ENCODE results near the gene BOC.

GRCh38 chr3:113166719-113167492 is 44.5 kb upstream of the BOC start:
- TF ChIP-seq CTCF (IDR thresholded peaks at IDR 0.05; ENCODE audit: low read depth, low read length, poor library complexity, severe bottlenecking) (no peak), EZH2phosphoT487 (IDR thresholded peaks at IDR 0.05; ENCODE audit: borderline replicate concordance, low read length) (no peak)

Data from DOHH2 (cell line).